ENCODE data around the gene CELF1.

The CELF1 gene

GRCh38 chr11:47488111-47488510 lies 64.8 kb downstream of the CELF1 start:
- Histone ChIP-seq H3K36me3 (ENCODE audit: insufficient read depth, low read length) (peaks cover 63% of the 10 kb centered on the region), H2AFZ (ENCODE audit: low read length) (no peak overlapping the region), H3K9me3 (ENCODE audit: low read length) (no peaks in the 10 kb centered on the region), H3K4me2 (ENCODE audit: low read length) (no peak overlapping the region), H3K27ac (ENCODE audit: low read depth, low read length, poor library complexity, severe bottlenecking) (no peak overlapping the region), H3K9ac (ENCODE audit: low read length) (no peak overlapping the region), H4K20me1 (ENCODE audit: insufficient read depth, low read length) (no peaks in the 10 kb centered on the region), H3K4me3 (ENCODE audit: low read depth, low read length, poor library complexity, severe bottlenecking) (no peak overlapping the region), H3K9me2 (ENCODE audit: low read depth, low read length) (no peaks in the 10 kb centered on the region), H3K79me2 (ENCODE audit: insufficient read depth, low read length) (peaks cover 9% of the 10 kb centered on the region; the same call in 1 of the 2 replicates), H3F3A (ENCODE audit: insufficient read depth, low read length) (no peaks in the 10 kb centered on the region; the same call in 1 of the 2 replicates), H3K4me1 (ENCODE audit: insufficient read depth, low read length, severe bottlenecking) (no peaks in the 10 kb centered on the region), H3K27me3 (ENCODE audit: insufficient read depth, low read length) (no peaks in the 10 kb centered on the region)
- TF ChIP-seq EZH2 (IDR thresholded peaks at IDR 0.05; ENCODE audit: borderline replicate concordance, low read length): no peak
- TF ChIP-seq CTCF (IDR thresholded peaks at IDR 0.05; ENCODE audit: low read length): no peak

DNA sequence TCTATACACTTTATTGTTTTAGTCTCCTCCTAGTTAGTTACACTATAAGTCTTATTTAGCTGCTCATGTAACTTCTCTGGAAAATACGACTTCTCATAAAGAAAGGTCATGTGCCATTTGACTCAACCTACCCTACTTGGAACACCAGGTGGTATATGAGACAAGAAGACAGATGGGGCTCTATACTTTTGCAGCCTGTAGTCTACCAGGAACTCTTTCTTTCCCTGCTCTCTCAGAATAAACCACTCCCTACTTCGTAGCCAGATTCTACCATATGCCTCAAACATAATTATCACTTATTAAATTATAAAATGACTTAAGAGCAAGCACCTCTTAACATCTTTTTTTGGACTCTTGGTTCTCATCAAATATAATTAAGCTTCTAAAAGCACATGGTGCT lies 65.5 kb downstream of the CELF1 start:
- no peaks in the 10 kb centered on the region for H3K9me3 ChIP-seq (ENCODE audit: low read length)
- no peak overlapping the region for H2AFZ ChIP-seq (ENCODE audit: low read length)
- H3F3A ChIP-seq (ENCODE audit: insufficient read depth, low read length): no peaks in the 10 kb centered on the region; the same call in 1 of the 2 replicates
- H3K4me2 ChIP-seq (ENCODE audit: low read length): no peak overlapping the region
- H3K4me1 ChIP-seq (ENCODE audit: insufficient read depth, low read length, severe bottlenecking): no peaks in the 10 kb centered on the region
- peaks cover 9% of the 10 kb centered on the region; the same call in 1 of the 2 replicates for H3K79me2 ChIP-seq (ENCODE audit: insufficient read depth, low read length)
- no peaks in the 10 kb centered on the region for H3K27me3 ChIP-seq (ENCODE audit: insufficient read depth, low read length)
- no peaks in the 10 kb centered on the region for H4K20me1 ChIP-seq (ENCODE audit: insufficient read depth, low read length)
- H3K9me2 ChIP-seq (ENCODE audit: low read depth, low read length): no peaks in the 10 kb centered on the region
- TF ChIP-seq CTCF (IDR thresholded peaks at IDR 0.05; ENCODE audit: low read length) (no peak), EZH2 (IDR thresholded peaks at IDR 0.05; ENCODE audit: borderline replicate concordance, low read length) (no peak)
- H3K36me3 ChIP-seq (ENCODE audit: insufficient read depth, low read length): peaks cover 70% of the 10 kb centered on the region
- H3K4me3 ChIP-seq (ENCODE audit: low read depth, low read length, poor library complexity, severe bottlenecking): no peak overlapping the region
- H3K9ac ChIP-seq (ENCODE audit: low read length): no peak overlapping the region
- H3K27ac ChIP-seq (ENCODE audit: low read depth, low read length, poor library complexity, severe bottlenecking): no peak overlapping the region

DNA sequence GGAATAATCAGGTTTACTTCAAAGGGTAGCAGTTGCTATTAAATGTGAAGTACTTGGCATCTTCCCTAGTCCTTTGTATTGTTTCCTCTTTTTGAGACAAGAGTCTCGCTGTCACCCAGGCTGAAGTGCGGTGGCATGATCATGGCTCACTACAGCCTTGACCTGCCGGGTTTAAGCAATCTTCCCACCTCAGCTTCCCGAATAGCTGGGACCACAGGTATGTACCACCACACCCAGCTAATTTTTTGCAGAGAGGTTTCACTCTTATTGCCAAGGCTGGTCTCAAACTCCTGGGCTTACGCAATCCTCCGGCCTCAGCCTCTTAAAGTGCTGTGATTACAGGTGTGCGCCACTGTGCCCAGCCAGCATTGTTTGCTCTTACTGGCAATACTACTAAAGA lies 67.8 kb downstream of the CELF1 start:
- no peaks in the 10 kb centered on the region for H3K9me3 ChIP-seq (ENCODE audit: low read length)
- no peaks in the 10 kb centered on the region; the same call in 1 of the 2 replicates for H3F3A ChIP-seq (ENCODE audit: insufficient read depth, low read length)
- no peaks in the 10 kb centered on the region for H3K4me1 ChIP-seq (ENCODE audit: insufficient read depth, low read length, severe bottlenecking)
- no peak overlapping the region for H3K27ac ChIP-seq (ENCODE audit: low read depth, low read length, poor library complexity, severe bottlenecking)
- TF ChIP-seq EZH2 (IDR thresholded peaks at IDR 0.05; ENCODE audit: borderline replicate concordance, low read length) (no peak), CTCF (IDR thresholded peaks at IDR 0.05; ENCODE audit: low read length) (no peak)
- no peak overlapping the region for H3K4me2 ChIP-seq (ENCODE audit: low read length)
- no peak overlapping the region for H3K9ac ChIP-seq (ENCODE audit: low read length)
- H3K4me3 ChIP-seq (ENCODE audit: low read depth, low read length, poor library complexity, severe bottlenecking): no peak overlapping the region
- no peaks in the 10 kb centered on the region for H3K9me2 ChIP-seq (ENCODE audit: low read depth, low read length)
- H3K79me2 ChIP-seq (ENCODE audit: insufficient read depth, low read length): peaks cover 9% of the 10 kb centered on the region; the same call in 1 of the 2 replicates
- H3K36me3 ChIP-seq (ENCODE audit: insufficient read depth, low read length): peaks cover 89% of the 10 kb centered on the region
- H2AFZ ChIP-seq (ENCODE audit: low read length): no peak overlapping the region
- no peaks in the 10 kb centered on the region for H4K20me1 ChIP-seq (ENCODE audit: insufficient read depth, low read length)
- H3K27me3 ChIP-seq (ENCODE audit: insufficient read depth, low read length): no peaks in the 10 kb centered on the region
